ENCODE data around the gene PBX3. TPM values are rescaled to one million over a fixed set of nuclear protein-coding genes. Genes with fewer than 3 reads are reported as not detected.

Gene PBX3
- total and polyA plus RNA-seq, 2 donors (not counting 1 experiment from before 2014, with no cell fraction given): 15.5 to 39.0 TPM

DNA sequence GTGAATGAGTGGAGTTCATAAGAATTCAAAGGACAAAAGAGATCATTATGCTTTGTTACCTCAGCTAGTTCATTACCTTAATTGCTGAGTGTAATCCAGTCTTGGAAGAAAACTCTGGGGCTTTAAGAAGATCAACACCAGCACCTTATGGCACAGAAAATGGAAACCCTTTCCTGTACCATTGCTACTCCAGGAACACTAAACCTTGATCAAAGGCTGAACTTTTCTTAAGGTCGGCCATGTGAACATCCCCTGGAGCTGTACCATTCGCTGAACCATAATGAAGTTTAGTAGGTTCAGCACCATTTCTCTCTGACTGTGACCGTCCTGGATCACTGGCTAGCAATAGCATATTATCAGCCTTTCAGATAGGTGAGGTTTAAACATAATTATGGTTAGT is 97.4 kb downstream of the PBX3 start:
- Mint-ChIP-seq H3K4me1 (peaks cover 44% of the 10 kb centered on the region), H3K27ac (no peak overlapping the region), H3K4me3 (no peak overlapping the region), H3K9me3 (ENCODE audit: insufficient read depth) (no peaks in the 10 kb centered on the region), H3K27me3 (no peaks in the 10 kb centered on the region)
- 51% methylated on average over 2 of the region's 3 CpGs for WGBS (ENCODE audit: insufficient coverage)
- intact Hi-C loops (cut with micrococcal nuclease): loop anchor here (5.0 kb wide), 2 partner anchors 38 to 77 kb away; no protein-coding TSS in a partner anchor
- ATAC-seq (ENCODE audit: low read depth): no peak
- CTCF ChIA-PET: no interaction called here
- Histone ChIP-seq H3K4me3 (ENCODE audit: control extremely low read depth in 1 of 5, extremely low read depth in 1 of 5, insufficient read depth in 1 of 5, low read depth in 2 of 5, low read length in 4 of 5) (no peak overlapping the region), H4K20me1 (ENCODE audit: control insufficient read depth, insufficient read depth, low read length, poor library complexity, severe bottlenecking) (no peaks in the 10 kb centered on the region), H3K79me2 (ENCODE audit: control insufficient read depth, insufficient read depth, low read length) (peaks cover 30% of the 10 kb centered on the region), H3K27ac (ENCODE audit: low read length in 2 of 2) (no peak overlapping the region), H3K9ac (ENCODE audit: low read length) (no peak overlapping the region), H3K36me3 (replicated peaks in 1 of 2; ENCODE audit: control extremely low read depth in 1 of 2, control insufficient read depth in 1 of 2, extremely low read depth in 1 of 2, insufficient read depth in 2 of 2, low read length in 1 of 2) (peaks cover 0 to 1% of the 10 kb centered on the region in 2 experiments), H3K9me3 (ENCODE audit: control extremely low read depth in 1 of 3, control insufficient read depth in 2 of 3, insufficient read depth in 1 of 3, low read length in 2 of 3) (no peaks in the 10 kb centered on the region), H3K27me3 (replicated peaks in 1 of 4; ENCODE audit: control extremely low read depth in 1 of 4, control insufficient read depth in 3 of 4, insufficient read depth in 4 of 4, low read length in 3 of 4) (no peaks in the 10 kb centered on the region), H3K4me2 (replicated peaks; ENCODE audit: low read depth, low read length, poor library complexity, severe bottlenecking) (no peak overlapping the region), H2AFZ (ENCODE audit: insufficient read depth, low read depth, low read length, poor library complexity, severe bottlenecking) (no peak overlapping the region), H3K4me1 (ENCODE audit: control insufficient read depth in 2 of 2, insufficient read depth in 2 of 2, low read length in 2 of 2) (peaks cover 20 to 26% of the 10 kb centered on the region in 2 donors)
- TF ChIP-seq EZH2 (IDR thresholded peaks at IDR 0.05; ENCODE audit: borderline replicate concordance, insufficient read depth, low read depth, low read length, poor library complexity, severe bottlenecking) (no peak), CTCF (IDR thresholded peaks at IDR 0.05) (no peak)
- DNase-seq: no peak
- POLR2A ChIA-PET: no interaction called here

- Histone ChIP-seq H3K79me2 (ENCODE audit: control insufficient read depth, insufficient read depth, low read length) (peaks cover 33% of the 10 kb centered on the region), H3K27ac (ENCODE audit: low read length in 2 of 2) (no peak overlapping the region), H3K4me3 (ENCODE audit: control extremely low read depth in 1 of 5, extremely low read depth in 1 of 5, insufficient read depth in 1 of 5, low read depth in 2 of 5, low read length in 4 of 5) (no peak overlapping the region), H3K9me3 (ENCODE audit: control extremely low read depth in 1 of 3, control insufficient read depth in 2 of 3, insufficient read depth in 1 of 3, low read length in 2 of 3) (no peaks in the 10 kb centered on the region), H4K20me1 (ENCODE audit: control insufficient read depth, insufficient read depth, low read length, poor library complexity, severe bottlenecking) (no peaks in the 10 kb centered on the region), H3K4me2 (replicated peaks; ENCODE audit: low read depth, low read length, poor library complexity, severe bottlenecking) (no peak overlapping the region), H3K36me3 (replicated peaks in 1 of 2; ENCODE audit: control extremely low read depth in 1 of 2, control insufficient read depth in 1 of 2, extremely low read depth in 1 of 2, insufficient read depth in 2 of 2, low read length in 1 of 2) (peaks cover 0 to 1% of the 10 kb centered on the region in 2 experiments), H2AFZ (ENCODE audit: insufficient read depth, low read depth, low read length, poor library complexity, severe bottlenecking) (no peak overlapping the region), H3K27me3 (replicated peaks in 1 of 4; ENCODE audit: control extremely low read depth in 1 of 4, control insufficient read depth in 3 of 4, insufficient read depth in 4 of 4, low read length in 3 of 4) (no peaks in the 10 kb centered on the region), H3K4me1 (ENCODE audit: control insufficient read depth in 2 of 2, insufficient read depth in 2 of 2, low read length in 2 of 2) (peaks cover 17 to 24% of the 10 kb centered on the region in 2 donors), H3K9ac (ENCODE audit: low read length) (no peak overlapping the region)
- DNase-seq (no peak), ATAC-seq (ENCODE audit: low read depth) (no peak)
- peaks cover 41% of the 10 kb centered on the region for H3K4me1 Mint-ChIP-seq
- intact Hi-C loops (cut with micrococcal nuclease): no loop called here
- no peaks in the 10 kb centered on the region for H3K27me3 Mint-ChIP-seq
- no CpG with 5 or more reads among the region's 5 CpGs for WGBS (ENCODE audit: insufficient coverage)
- H3K4me3 Mint-ChIP-seq: no peak overlapping the region
- TF ChIP-seq CTCF (IDR thresholded peaks at IDR 0.05): no peak
- no peak for TF ChIP-seq EZH2 (IDR thresholded peaks at IDR 0.05; ENCODE audit: borderline replicate concordance, insufficient read depth, low read depth, low read length, poor library complexity, severe bottlenecking)
- POLR2A ChIA-PET: no interaction called here
- no peak overlapping the region for H3K27ac Mint-ChIP-seq
- CTCF ChIA-PET: interaction anchor here (0.5 kb wide), 1 partner anchor 24 kb away, joined by 5 read pairs; no protein-coding TSS in a partner anchor
- H3K9me3 Mint-ChIP-seq (ENCODE audit: insufficient read depth): no peaks in the 10 kb centered on the region
Observed at GRCh38 chr9:125845271-125845808, 98.2 kb downstream of the PBX3 start.

Measured in B cell (primary cell).